GM21529 (cell line): Measurements from ENCODE around the gene TEKT5.
"Not testable (repeated sequence)": the region's sequence is repeated elsewhere in the genome, so short reads cannot be mapped to it uniquely, and the experiment has no call there.

ENCODE experiments used
- ATAC-seq: cut with Tn5 transposase; IDR thresholded peaks from one replicate; pipeline ENCODE4 v1.9.1; 2021; ENCODE audit not compliant: unreplicated experiment

Gene TEKT5

DNA sequence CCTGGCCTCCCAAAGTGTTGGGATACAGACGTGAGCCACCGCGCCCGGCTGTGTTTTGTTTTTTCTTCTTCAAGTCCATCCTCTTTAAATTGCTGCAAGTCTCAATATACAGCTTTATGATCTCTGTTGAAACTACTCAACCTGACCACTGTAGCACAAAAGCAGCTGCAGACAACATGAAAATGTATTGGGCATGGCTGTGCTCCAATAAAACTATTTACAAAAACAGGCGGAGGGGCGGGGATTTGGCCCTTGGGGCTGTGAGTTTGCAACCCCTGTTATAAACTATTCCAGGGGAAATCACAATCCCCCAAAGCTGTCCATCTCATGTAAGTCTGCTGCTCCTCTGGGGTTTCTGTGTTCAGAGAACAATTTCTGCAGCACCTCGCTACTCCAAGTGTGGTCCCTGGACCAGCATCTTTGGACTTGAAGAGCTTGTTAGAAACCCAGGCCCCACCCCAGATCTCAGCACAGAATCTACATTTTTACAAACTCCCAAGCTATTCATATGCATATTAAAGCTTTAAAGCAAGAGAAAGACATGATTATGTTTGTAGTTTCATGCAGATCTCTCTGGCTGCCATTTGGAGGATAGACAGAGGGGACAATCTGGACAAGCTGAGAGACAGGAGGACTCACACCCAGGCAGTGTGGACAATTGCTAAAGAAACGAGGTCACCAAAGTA, 33.6 kb downstream of the TEKT5 start:
- ATAC-seq, result no peak

- no peak for ATAC-seq
Observed at GRCh38 chr16:10658943-10659342, 35.8 kb downstream of the TEKT5 start.

- no peak for ATAC-seq
Observed at GRCh38 chr16:10657925-10658324, 36.8 kb downstream of the TEKT5 start.

DNA sequence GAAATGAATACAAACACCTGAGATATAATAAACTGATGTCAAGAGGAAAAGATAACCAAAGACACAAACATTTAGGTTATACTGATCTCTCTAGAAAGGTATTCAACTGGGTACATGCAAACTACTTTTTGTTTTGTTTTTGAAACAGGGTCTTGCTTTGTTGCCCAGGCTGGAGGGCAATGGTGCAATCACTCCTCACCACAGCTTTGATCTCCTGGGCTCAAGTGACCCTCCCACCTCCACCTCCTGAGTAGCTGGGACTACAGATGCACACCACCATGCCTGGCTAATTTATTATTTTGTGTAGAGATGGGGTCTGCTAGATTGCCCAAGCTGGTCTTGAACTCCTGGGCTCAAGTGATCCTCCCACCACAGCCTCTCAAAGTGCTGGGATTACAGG, 38.1 kb downstream of the TEKT5 start:
- no peak for ATAC-seq

- ATAC-seq, result no peak
Observed at GRCh38 chr16:10655415-10655977, 39.2 kb downstream of the TEKT5 start.

- ATAC-seq, result no peak
Observed at GRCh38 chr16:10654592-10655414, 39.9 kb downstream of the TEKT5 start.

- ATAC-seq, result no peak
Observed at GRCh38 chr16:10652730-10653590, 41.8 kb downstream of the TEKT5 start.

DNA sequence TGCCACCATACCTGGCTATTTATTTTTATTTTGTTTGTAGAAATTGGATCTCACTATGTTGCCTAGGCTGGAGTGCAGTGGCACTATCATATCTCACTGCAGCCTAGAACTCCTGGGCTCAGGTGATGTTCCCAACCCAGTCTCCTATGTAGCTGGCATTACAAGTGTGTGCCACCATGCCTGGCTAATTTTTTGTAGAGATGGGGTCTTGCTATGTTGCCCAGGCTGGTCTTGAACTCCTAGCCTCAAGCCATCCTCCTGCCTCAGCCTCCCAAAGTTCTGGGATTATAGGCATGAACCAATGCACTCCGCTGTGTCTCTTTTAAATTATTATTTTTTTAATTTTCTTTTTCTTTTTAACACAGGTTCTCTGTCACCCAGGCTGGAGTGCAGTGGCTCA, 45.6 kb downstream of the TEKT5 start:
- ATAC-seq, result not testable (repeated sequence)

GRCh38 chr16:10647721-10648296, 46.9 kb downstream of the TEKT5 start:
- ATAC-seq, result no peak

- no peak for ATAC-seq
Observed at GRCh38 chr16:10647264-10647720, 47.4 kb downstream of the TEKT5 start.

- no peak for ATAC-seq
Observed at GRCh38 chr16:10646581-10647263, 48.0 kb downstream of the TEKT5 start.

DNA sequence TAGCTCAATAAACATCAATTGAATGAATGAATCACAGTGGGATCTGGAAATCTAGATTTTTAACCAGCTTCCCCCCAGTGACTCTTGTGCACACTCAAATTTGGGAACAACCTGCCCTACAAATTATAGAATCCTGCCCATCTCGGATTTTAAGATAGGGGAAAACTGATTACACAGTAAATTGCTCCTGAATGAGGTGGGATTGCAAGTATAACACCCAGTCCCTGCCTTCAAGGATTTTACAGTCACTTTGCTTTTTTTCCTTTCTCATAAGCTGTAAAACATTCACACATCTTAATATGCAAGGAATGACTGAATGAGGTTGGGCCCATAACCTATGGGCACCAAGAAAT, 48.5 kb downstream of the TEKT5 start:
- ATAC-seq, result no peak

DNA sequence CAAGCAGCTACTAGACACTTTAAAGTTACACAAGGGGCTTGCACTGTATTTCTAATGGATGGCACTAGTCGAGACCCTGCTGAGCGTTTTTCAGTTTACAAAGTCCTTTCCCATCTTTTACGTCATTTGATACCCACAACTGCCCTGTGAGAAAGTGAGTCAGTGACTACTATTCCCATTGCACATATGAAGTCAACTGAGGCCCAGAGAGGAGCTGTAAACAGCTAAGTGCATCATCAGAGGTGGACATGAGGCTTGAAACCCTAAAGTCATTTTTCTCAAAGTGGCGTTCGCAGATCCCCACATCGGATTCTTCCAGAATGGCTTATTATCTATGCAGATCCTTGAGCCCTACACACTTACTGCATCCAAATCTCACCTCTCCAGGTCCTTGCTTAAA, 50.6 kb downstream of the TEKT5 start:
- no peak for ATAC-seq

DNA sequence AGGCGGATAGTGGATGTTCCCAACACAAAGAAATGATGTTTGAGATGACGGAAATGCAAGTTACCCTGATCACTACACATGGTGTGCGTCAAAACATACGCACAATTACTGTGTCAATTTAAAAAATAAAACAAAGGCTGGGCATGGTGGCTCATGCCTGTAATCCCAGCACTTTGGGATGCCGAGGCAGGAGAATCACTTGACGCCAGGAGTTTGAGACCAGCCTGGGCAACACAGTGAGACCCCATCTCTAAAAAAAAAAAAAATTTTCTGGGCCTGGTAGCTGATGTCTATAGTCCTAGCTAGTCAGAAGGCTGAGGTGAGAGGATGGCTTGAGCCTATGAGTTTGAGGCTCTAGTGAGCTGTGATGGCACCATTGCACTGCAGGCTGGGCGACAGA, 51.8 kb downstream of the TEKT5 start:
- ATAC-seq, result no peak

GRCh38 chr16:10641953-10642949, 52.5 kb downstream of the TEKT5 start:
- no peak for ATAC-seq

- ATAC-seq, result no peak
Observed at GRCh38 chr16:10641555-10641952, 53.2 kb downstream of the TEKT5 start.

GRCh38 chr16:10640934-10641333, 53.8 kb downstream of the TEKT5 start:
- ATAC-seq, result no peak

GRCh38 chr16:10638101-10638500, 56.6 kb downstream of the TEKT5 start:
- ATAC-seq, result no peak
